K562 (cell line): ENCODE measurements around the gene CREB5. TPM values are rescaled to one million over a fixed set of nuclear protein-coding genes. Genes with fewer than 3 reads are reported as not detected.

Experiments
- ATAC-seq: fragments of 200-7000 bp; cut with Tn5 transposase; 3 replicates; pipeline ENCODE4 v1.9.1; 2020; ENCODE audit warnings: moderate library complexity
- BruUV-seq: library from RNA; stranded (reverse); fragments of 400-500 nt; replicated peaks from 2 replicates; lab custom pipeline; 2021; lab: Mats Ljungman, UMichigan
- CTCF ChIA-PET: fragments of 300-600 bp; formaldehyde crosslinking; extraction: SDS; loops from one replicate; lab custom pipeline; 2021; ENCODE audit warnings: low intra/inter-chr PET ratio; lab: Yijun Ruan, JAX
- POLR2A ChIA-PET: fragments of 300-600, 350-650 bp; sonication (Branson Sonifier 250); formaldehyde crosslinking; extraction: SDS; loops from one replicate; lab custom pipeline; 2021; ENCODE audit warnings: antibody characterized with exemption, inconsistent platforms; lab: Yijun Ruan, JAX
- DNase-seq, 4 experiments: peaks; one replicate each; pipeline versions ENCODE4 v3.0.0 to v3.0.0-alpha.2; 2011 to 2018; ENCODE audit warnings: low spot score in 3 of 4, mixed read lengths in 3 of 4; ENCODE audit errors: extremely low read depth in 1 of 4
- FAIRE-seq: peaks from 2 replicates; lab custom pipeline; 2011; peaks lifted over from hg19 to GRCh38; lab: Jason Lieb, UNC
- H2AFZ ChIP-seq: 2 replicates; pipeline ENCODE4 v1.6.0; 2011; ENCODE audit warnings: low read depth, low read length, control low read depth, inconsistent platforms
- H3K27ac ChIP-seq: fragments of 200-600 bp; 3 replicates; pipeline ENCODE4 v1.8.0; 2011; ENCODE audit warnings: low read depth, mild to moderate bottlenecking, control low read depth, inconsistent platforms, low read length, moderate library complexity, mixed read lengths; ENCODE audit errors: extremely low read depth
- H3K27me3 ChIP-seq, 2 experiments: fragments of 300-600 bp in 1 of 2; 2 replicates in 1 of 2; 3 replicates in 1 of 2; pipeline versions ENCODE4 v1.6.0 to v1.8.0; 2011; ENCODE audit warnings: inconsistent platforms in 2 of 2, low read length in 2 of 2, mild to moderate bottlenecking in 1 of 2, mixed read lengths in 1 of 2, moderate library complexity in 1 of 2; ENCODE audit not compliant: control insufficient read depth in 2 of 2, insufficient read depth in 2 of 2
- H3K36me3 ChIP-seq: fragments of 300-600 bp; 3 replicates; pipeline ENCODE4 v1.8.0; 2011; ENCODE audit warnings: mild to moderate bottlenecking, low read length, inconsistent platforms; ENCODE audit not compliant: control insufficient read depth, insufficient read depth
- H3K4me1 ChIP-seq, 2 experiments: fragments of 200-600 bp in 1 of 2; replicated peaks in 1 of 2; 2 replicates in 1 of 2; 3 replicates in 1 of 2; pipeline versions ENCODE4 v1.5.1 to v1.8.0; 2011; ENCODE audit warnings: inconsistent platforms in 2 of 2, low read length in 2 of 2, mild to moderate bottlenecking in 1 of 2, mixed read lengths in 1 of 2, moderate library complexity in 1 of 2; ENCODE audit not compliant: control insufficient read depth in 2 of 2, insufficient read depth in 2 of 2
- H3K4me2 ChIP-seq: 2 replicates; pipeline ENCODE4 v1.6.1; 2011; ENCODE audit warnings: low read length, control low read depth, inconsistent platforms, mixed read lengths; ENCODE audit not compliant: insufficient read depth
- H3K4me3 ChIP-seq: fragments of 200-600 bp; sonication (generic), shearing (Covaris generic); 2 replicates; pipeline ENCODE4 v1.5.1; 2016; ENCODE audit warnings: control low read depth, inconsistent platforms
- H3K79me2 ChIP-seq: fragments of 200-600 bp; 3 replicates; pipeline ENCODE4 v1.8.0; 2011; ENCODE audit warnings: low read length, inconsistent platforms; ENCODE audit not compliant: control insufficient read depth, insufficient read depth
- H3K9ac ChIP-seq, 2 experiments: 2 replicates each; pipeline versions ENCODE4 v1.6.0 to v1.6.1; 2011; ENCODE audit warnings: low read depth in 2 of 2, low read length in 2 of 2, control low read depth in 1 of 2, inconsistent platforms in 1 of 2, mild to moderate bottlenecking in 1 of 2, mixed read lengths in 1 of 2; ENCODE audit not compliant: insufficient read depth in 1 of 2
- H3K9me1 ChIP-seq: one replicate; pipeline ENCODE4 v1.6.0; 2011; ENCODE audit warnings: inconsistent platforms, mild to moderate bottlenecking, low read length, moderate library complexity; ENCODE audit not compliant: control insufficient read depth, insufficient read depth
- H3K9me3 ChIP-seq: replicated peaks from 2 replicates; pipeline ENCODE4 v1.5.1; 2011; ENCODE audit warnings: low read depth, low read length, inconsistent platforms; ENCODE audit not compliant: control insufficient read depth, insufficient read depth
- H4K20me1 ChIP-seq: replicated peaks from 2 replicates; pipeline ENCODE4 v1.6.1; 2011; ENCODE audit warnings: low read length, inconsistent platforms, mixed read lengths; ENCODE audit not compliant: control insufficient read depth, insufficient read depth
- ATF4 ChIP-seq: fragments of 450-650 bp; formaldehyde crosslinking; IDR thresholded peaks from 2 replicates; pipeline ENCODE4 v1.4.0; 2022; ENCODE audit warnings: mild to moderate bottlenecking, moderate library complexity
- CBX1 ChIP-seq: sonication (generic); IDR thresholded peaks from 2 replicates; pipeline ENCODE4 v1.6.1; 2016; ENCODE audit warnings: antibody characterized with exemption, low read depth, mild to moderate bottlenecking
- FUS ChIP-seq: fragments of 200-400 bp; formaldehyde crosslinking; optimal IDR thresholded peaks from 2 replicates; pipeline ENCODE3; 2017; ENCODE audit warnings: low read depth, low read length
- HDGF ChIP-seq: fragments of 450-650 bp; IDR thresholded peaks from 2 replicates; pipeline ENCODE4 v1.6.1; 2016
- KAT7 ChIP-seq: sonication (generic); formaldehyde crosslinking; IDR thresholded peaks from 2 replicates; pipeline ENCODE4 v1.8.0; 2022; ENCODE audit warnings: missing genetic modification reagents, mild to moderate bottlenecking, borderline replicate concordance
- LARP7 ChIP-seq: fragments of 450-650 bp; IDR thresholded peaks from 2 replicates; pipeline ENCODE4 v1.6.1; 2016
- NBN ChIP-seq: fragments of 450-650 bp; IDR thresholded peaks from 2 replicates; pipeline ENCODE4 v1.6.1; 2016; ENCODE audit warnings: low read depth, mild to moderate bottlenecking
- NFRKB ChIP-seq: fragments of 450-650 bp; IDR thresholded peaks from 2 replicates; pipeline ENCODE4 v1.6.1; 2016; ENCODE audit warnings: low read depth
- PURB ChIP-seq: sonication (generic); formaldehyde crosslinking; IDR thresholded peaks from 2 replicates; pipeline ENCODE4 v1.9.0; 2021; ENCODE audit warnings: low read depth, mild to moderate bottlenecking, missing genetic modification reagents
- THAP7 ChIP-seq: fragments of 250-450 bp; sonication (Bioruptor Pico); IDR thresholded peaks from 2 replicates; pipeline ENCODE4 v1.5.0; 2021
- ZBED1 ChIP-seq: IDR thresholded peaks from 2 replicates; pipeline ENCODE4 v1.6.1; 2014
- ZNF121 ChIP-seq: sonication (generic); formaldehyde crosslinking; conservative IDR thresholded peaks from 2 replicates; pipeline ENCODE4 v1.8.0; 2022; ENCODE audit warnings: missing genetic modification reagents
- ZNF165 ChIP-seq: fragments of 250-450 bp; sonication (Bioruptor Pico); IDR thresholded peaks from 2 replicates; pipeline ENCODE4 v1.4.0; 2020; ENCODE audit warnings: borderline replicate concordance
- WGBS: fragments of 100-300 bp; shearing (Covaris generic); methylation state at CpG from one replicate; pipeline ENCODE4 v1.1.6; 2016; ENCODE audit warnings: low coverage, mixed read lengths; ENCODE audit not compliant: insufficient coverage; ENCODE audit errors: missing lambda C conversion rate; 5-methylcytosine and 5-hydroxymethylcytosine counted together
- in situ Hi-C: fragments of 300-500 bp; cut with MboI; formaldehyde crosslinking; loops from 4 replicates; pipeline ENCODE4 v1.15.0; 2018; ENCODE audit warnings: inconsistent platforms, mixed read lengths
- intact Hi-C: fragments of 100-400 bp; cut with micrococcal nuclease; formaldehyde crosslinking; loops from 2 replicates; pipeline ENCODE4 v1.14.2; 2022
- polyA plus RNA-seq, 8 experiments: library from polyadenylated mRNA; depleted of rRNA in 4 of 8; stranded (reverse) in 5 of 8; unstranded in 3 of 8; fragments of >200 nt; fragmentation: Nextera tagmentation in 2 of 8; fragmentation: Illumina TruSeq in 1 of 8; extraction: Ambion mirVana in 2 of 8; extraction: Trizol in 1 of 8; gene quantifications; 2 replicates each; pipeline versions ENCODE4 v1.2.1 to v1.2.3, GENCODE V29; 2011 to 2014; ENCODE audit warnings: inconsistent platforms in 1 of 8, missing spikeins in 1 of 8
- total RNA-seq, 7 experiments: library from RNA; depleted of rRNA in 6 of 7; stranded (reverse); fragments of >200 nt in 6 of 7; fragmentation: Illumina TruSeq in 2 of 7; extraction: Trizol in 2 of 7; gene quantifications; 2 replicates each; pipeline versions ENCODE4 v1.2.1 to v1.2.3, GENCODE V29; 2011 to 2021; ENCODE audit warnings: low replicate concordance in 1 of 7

CREB5 gene
- total and polyA plus RNA-seq, 9 of the 15 experiments (the other 6 are each of a cell fraction or from before 2014, with no cell fraction given), result 0.33 to 6.4 (median 1.8) TPM

- Histone ChIP-seq H3K36me3 (no peaks in the 10 kb centered on the region), H3K9me3 (no peaks in the 10 kb centered on the region), H3K79me2 (no peaks in the 10 kb centered on the region), H3K9ac (no peak overlapping the region), H3K4me2 (no peak overlapping the region), H3K4me1 (no peaks in the 10 kb centered on the region), H2AFZ (no peak overlapping the region), H3K4me3 (no peak overlapping the region), H3K9me1 (no peaks in the 10 kb centered on the region), H3K27me3 (no peaks in the 10 kb centered on the region), H4K20me1 (no peaks in the 10 kb centered on the region), H3K27ac (no peak overlapping the region)
- intact Hi-C loops, result no loop called here
- CTCF ChIA-PET, result no interaction called here
- BruUV-seq, result no TSS peak
- 3% methylated on average over 4 of the region's 4 CpGs for WGBS
- TF ChIP-seq CBX1, result no peak
- TF ChIP-seq ZNF121 (CRISPR knock-in tag), result no peak
- TF ChIP-seq LARP7, result no peak
- TF ChIP-seq NFRKB, result no peak
- no peak for TF ChIP-seq KAT7 (CRISPR knock-in tag)
- no peak for TF ChIP-seq HDGF
- no peak for TF ChIP-seq FUS
- no peak for TF ChIP-seq PURB (CRISPR knock-in tag)
- TF ChIP-seq NBN, result no peak
- no peak for TF ChIP-seq THAP7
- TF ChIP-seq ZBED1, result no peak
- no peak for TF ChIP-seq ATF4 (CRISPR knock-in tag)
- TF ChIP-seq ZNF165 (CRISPR knock-in tag), result no peak
- POLR2A ChIA-PET, result no interaction called here
- in situ Hi-C loops, result no loop called here
- ATAC-seq (no peak), DNase-seq (no peak), FAIRE-seq (no peak)
Measured at GRCh38 chr7:28607855-28608193, 195.5 kb downstream of the CREB5 start.
